Esophagus mucosa (tissue), 1 donor: Measurements from ENCODE around the gene CAMK1D. TPM values are rescaled to one million over a fixed set of nuclear protein-coding genes. Genes with fewer than 3 reads are reported as not detected.

Experiments
- ATAC-seq: fragments of 200-7000 bp; cut with Tn5 transposase; one replicate; pipeline ENCODE4 v1.9.1; 2020
- total RNA-seq: library from RNA; stranded (reverse); gene quantifications from one replicate; pipeline ENCODE4 v1.2.4, GENCODE V29; 2023
- donor health status: DM: yes; HTN: yes; CAD: no.

The CAMK1D gene
- total RNA-seq, 1 donor from 2014 or later, result 10.7 TPM

DNA sequence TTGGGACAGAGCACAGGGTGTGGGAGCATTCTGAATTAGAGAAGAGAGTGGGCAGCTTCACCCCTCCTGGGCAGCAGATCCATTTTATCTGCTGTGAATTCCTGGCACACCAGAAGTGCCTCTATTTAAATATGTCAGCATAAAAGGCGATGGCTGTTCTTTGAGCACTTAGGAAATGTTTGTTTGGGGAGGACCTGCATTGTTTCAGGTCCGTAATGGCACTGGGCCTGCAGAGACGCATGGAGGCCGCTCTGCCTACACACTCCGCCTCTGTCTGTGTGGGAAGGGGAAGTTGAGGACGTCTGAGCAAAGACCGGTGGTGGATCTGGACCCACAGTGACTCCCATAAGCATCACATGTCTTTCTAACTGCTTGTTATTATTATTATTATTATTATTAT is 253.2 kb downstream of the CAMK1D start:
- ATAC-seq, result no peak

DNA sequence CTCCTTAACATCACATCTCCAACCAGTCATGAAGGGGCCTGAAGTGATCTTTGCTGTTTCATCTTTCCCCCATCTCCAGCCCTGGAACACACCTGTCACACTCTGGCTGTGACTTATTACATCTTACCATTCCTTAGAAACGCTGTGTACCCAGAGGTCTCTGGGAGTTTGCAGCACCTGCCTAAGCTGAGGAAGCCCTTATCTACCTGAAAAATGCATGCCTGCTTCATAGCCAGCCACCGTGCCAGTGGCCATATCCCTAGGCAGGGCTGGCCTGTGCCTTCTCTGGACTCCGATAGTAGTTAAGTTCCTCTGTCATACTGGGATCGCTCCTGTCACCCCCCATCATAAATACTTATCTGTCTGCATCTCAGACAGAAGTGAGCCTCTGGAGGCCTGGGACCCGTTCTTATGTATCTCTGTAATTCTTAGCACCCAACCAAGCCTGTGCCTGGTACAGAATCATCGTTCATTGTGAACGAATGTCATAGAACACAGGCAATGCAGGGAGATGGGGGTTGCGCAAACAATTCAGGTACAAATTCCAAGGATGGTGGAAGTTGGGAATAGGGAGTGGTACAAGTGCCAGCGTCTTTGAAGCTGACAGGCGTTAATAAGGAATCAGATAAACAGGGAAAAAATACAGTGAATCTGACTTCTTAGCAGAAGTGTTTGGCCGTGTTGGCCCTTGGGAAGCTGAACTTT is 254.6 kb downstream of the CAMK1D start:
- no peak for ATAC-seq

DNA sequence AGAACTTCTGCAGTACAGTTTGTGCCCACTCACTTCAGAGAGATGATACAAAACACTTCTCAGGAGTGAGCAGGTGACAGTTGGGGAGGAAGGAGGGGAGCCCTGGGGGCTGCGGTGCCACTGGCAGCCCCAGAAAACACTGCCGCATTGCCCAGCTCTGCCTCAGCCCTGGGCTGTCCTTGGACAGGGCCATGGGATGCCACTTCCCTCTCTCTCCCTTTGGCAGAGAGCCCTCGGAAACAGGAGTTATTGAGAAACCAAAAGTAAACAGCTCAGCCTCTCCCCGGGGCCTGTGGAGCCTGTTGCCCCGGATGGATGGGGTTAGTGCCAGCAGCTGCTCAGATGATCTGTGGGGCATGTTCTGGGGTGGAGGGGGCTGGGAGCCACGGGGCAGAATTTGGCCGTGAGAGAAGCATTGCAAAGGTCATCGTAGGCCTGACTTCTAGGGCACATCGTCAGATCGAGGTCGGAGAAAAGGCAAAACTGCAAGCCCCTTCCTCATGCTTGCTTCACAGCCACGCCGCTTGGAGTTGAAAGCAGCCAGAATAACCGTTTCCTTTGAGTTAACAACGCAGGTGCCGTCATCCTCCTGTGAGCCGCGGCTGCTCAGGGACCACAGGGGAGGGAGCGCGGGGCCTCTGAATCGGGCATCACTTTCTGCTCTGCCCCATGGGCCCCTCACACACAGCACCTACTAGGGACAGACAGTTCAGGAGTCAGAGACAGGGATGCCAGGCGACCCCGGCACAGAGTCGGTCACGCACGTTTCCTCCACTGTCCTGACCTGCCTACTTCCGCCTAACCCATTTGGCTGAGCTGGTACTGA is 256.4 kb downstream of the CAMK1D start:
- peak; percentile 89 for ATAC-seq

GRCh38 chr10:12606461-12606860 is 257.1 kb downstream of the CAMK1D start:
- peak; percentile 42 for ATAC-seq

DNA sequence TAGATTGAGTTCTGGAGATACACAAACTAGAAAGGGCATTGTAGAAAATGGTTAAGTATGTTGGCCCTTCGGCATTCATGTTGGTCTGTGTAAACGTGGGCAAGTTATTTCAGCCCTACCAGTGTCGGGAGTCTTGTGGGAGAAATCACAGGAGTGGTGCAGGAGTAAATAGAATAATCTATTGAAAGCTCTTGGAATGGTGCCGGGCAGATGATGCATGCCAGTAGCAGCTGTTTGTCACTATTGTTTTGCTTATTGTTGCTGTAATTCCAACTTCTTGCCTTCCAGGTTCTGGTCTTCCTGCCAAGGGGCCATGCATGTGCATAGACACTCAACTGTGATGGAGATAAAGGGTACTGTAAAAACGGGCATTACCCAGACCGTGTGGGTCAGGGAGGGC is 259.4 kb downstream of the CAMK1D start:
- ATAC-seq, result no peak

DNA sequence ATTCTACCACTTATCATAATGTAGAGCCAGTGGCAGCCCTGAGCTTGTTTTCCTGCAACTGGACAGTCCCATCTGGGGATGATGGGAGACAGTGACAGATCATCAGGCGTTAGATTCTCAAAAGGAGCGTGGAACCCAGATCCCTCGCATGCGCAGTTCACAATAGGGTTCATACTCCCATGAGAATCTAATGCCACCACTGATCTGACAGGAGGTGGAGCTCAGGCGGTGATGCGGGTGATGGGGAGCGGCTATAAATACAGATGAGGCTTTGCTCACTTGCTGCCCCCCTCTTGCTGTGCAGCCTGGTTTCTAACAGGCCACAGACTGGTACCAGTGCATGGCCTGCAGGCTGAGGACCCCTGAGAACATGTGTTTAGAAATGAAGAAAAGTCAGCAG is 260.1 kb downstream of the CAMK1D start:
- no peak for ATAC-seq

- no peak for ATAC-seq
Observed at GRCh38 chr10:12613136-12613535, 263.8 kb downstream of the CAMK1D start.

DNA sequence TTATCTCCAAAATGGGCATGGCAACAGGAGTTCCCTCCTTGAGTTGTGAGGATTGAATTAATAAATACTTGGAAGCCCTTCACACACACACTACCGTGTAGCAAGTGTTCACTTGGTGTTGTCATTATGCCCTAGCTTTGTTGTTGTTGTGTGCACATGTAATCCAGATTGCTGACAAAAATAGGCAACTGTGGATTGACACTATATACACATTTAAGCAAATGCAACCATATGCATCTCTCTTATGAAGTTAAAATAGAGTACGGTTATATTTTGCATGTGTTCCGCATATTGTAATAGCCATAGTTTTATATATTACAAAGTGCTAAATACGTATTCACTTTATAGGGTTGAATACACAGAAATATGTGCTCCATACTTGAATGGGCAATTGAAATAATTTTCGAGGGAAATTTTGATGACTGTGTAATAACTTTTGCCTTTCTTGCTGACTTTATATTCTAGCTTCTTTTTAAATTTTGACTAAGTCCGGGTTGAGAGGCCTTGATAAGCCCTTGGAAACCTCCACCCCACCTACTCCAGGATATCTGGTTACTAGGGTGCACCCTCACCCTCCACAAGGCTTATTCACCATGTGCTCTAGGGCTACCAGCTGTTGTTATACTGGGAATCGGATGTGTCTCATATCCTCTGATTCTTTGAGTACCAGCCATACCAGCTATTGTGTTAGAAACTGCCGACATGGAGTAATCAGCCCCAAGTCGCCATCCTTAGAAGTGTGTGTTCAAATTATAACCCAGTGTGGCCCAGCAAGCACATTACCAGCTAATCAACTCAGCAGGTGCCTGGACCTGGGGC is 265.0 kb downstream of the CAMK1D start:
- no peak for ATAC-seq

- peak; percentile 30 for ATAC-seq
Observed at GRCh38 chr10:12615296-12616220, 266.2 kb downstream of the CAMK1D start.

GRCh38 chr10:12617191-12618175 is 268.1 kb downstream of the CAMK1D start:
- no peak for ATAC-seq

GRCh38 chr10:12622016-12622415 is 272.7 kb downstream of the CAMK1D start:
- ATAC-seq, result no peak

DNA sequence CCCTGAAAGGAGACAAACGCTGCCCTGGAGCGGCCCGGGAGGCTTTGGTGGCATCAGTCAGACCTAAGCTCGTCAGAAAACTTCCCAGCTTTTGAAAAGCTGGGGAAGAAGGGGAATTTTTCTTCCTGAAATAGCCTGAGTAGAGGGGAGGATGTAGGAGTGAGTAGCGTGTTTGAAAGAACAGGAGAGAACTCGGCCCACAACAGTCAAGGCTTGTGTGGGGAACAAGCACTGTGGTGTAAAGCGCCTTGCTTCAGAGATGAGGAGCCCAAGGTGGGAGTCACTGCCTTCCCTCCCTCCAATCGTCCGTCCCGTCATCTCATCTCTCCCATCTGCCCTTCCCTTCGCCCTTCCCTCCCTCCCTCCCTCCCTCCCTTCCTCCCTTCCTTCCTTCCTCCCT is 273.3 kb downstream of the CAMK1D start:
- no peak for ATAC-seq

GRCh38 chr10:12625393-12626023 is 276.2 kb downstream of the CAMK1D start:
- no peak for ATAC-seq

GRCh38 chr10:12628153-12628552 is 278.8 kb downstream of the CAMK1D start:
- ATAC-seq, result no peak

- peak; percentile 83 for ATAC-seq
Observed at GRCh38 chr10:12628964-12629766, 279.8 kb downstream of the CAMK1D start.

DNA sequence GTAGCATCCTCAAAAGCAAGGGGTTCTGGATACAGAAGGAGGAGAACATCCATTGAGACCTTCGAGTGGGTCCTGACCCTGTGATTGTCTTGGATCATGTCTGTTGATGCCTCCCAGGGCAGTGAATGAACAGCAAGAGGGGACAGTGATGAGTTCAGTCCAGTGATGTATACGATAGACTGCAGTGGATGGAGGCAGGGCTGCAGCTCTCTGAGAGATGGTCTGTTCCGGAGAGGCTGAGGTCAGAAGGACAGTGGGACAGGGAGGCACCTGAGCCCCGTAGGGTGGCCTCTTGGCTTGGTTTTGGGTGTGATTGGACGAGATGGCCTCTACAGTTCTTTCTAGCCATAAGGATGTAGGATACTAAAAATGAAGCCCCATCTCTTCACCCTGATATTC is 280.4 kb downstream of the CAMK1D start:
- ATAC-seq, result no peak

GRCh38 chr10:12631216-12631615 is 281.9 kb downstream of the CAMK1D start:
- ATAC-seq, result no peak

- ATAC-seq, result peak; percentile 40
Observed at GRCh38 chr10:12631787-12632562, 282.6 kb downstream of the CAMK1D start.
